HG02884 (cell line): ENCODE data around the gene USP32.

Experiments used
- ATAC-seq: cut with Tn5 transposase; IDR thresholded peaks from one replicate; pipeline ENCODE4 v1.9.1; 2021; ENCODE audit warnings: mild to moderate bottlenecking, moderate library complexity; ENCODE audit not compliant: unreplicated experiment

The USP32 gene

DNA sequence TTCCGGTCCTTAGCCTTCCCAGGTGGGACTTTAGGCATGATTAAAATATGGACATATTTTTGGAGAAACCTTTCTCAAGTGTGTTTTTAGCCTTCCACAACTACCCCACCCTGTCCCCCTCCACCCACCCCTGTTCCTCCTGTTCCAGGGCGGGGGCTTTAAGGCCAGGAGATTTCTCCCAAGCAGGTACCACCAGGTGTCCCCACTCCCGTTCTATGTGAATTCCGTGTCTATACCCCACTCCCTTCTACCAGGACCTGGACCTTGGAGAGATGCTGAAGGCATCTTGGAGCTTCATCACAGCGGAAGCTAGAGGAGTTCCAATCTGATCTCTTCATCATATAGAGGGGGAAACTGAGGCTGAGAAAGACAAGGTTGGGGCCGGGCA lies 232.5 kb downstream of the USP32 start:
- no peak for ATAC-seq

DNA sequence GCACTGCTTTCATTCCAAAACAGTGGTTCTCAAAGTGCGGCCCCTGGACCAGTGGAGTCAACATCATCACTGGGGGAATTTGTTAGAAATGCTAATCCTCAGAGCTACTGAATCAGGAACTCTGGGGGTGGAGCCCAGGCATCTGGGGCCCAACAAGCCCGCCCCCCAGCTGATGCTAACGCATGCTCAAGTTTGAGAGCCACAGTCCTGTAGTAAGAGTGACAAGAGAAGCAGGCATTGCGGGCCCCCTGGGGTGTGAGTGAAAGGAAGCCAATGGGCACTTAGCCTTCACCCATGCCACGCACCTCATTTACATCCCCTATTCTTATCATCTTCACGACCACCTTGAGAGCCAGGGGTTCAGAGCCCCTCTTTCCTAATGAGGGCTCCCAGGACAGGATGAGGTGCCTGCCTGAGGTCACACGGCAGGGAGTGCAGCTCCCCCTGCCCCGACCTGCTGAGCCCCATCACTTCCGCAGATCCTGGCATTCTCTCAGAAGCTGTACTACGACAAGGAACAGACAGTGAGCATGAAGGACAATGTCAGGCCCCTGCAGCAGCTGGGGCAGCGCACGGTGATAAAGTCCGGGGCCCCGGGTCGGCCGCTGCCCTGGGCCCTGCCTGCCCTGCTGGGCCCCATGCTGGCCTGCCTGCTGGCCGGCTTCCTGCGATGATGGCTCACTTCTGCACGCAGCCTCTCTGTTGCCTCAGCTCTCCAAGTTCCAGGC lies 233.0 kb downstream of the USP32 start:
- ATAC-seq: no peak

DNA sequence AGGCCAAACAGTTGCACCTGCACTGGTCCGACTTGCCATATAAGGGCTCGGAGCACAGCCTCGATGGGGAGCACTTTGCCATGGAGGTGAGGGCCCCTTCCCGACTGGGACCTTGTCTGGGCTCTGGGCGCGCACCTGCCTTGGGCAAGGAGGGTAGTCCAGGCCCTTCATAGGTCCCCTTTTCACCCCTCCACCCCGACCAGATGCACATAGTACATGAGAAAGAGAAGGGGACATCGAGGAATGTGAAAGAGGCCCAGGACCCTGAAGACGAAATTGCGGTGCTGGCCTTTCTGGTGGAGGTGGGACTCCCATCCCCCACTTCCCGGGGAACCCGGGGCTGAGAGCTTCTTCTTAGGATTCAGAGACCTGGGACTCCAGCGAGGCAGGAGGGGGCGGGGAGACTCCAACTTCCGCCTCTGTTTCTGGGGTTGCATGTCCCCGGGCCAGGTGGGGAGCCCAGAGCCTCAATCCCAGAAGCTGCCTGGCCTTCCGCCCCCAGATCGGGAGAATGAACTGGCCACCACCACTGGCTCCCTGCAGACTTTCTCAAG lies 234.4 kb downstream of the USP32 start:
- ATAC-seq: no peak

DNA sequence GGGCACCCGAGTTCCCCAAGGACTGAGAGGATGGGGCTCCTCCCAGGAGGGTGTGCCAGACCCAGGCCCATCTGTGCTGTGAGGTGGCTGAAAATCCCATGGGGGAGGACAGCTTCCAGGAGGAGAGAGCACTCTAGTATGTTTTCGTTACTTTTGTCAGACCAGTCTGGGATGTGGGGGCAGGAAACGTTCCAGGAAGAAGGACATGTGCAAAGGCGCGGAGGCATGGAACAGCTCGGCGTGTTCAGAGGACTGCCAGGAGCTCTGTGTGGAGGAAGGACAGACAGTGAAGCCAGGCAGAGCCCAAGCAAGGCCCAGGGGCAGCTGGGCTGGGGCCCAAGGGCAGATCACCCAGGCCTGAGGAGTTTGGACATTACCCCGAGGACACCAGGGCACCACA lies 235.2 kb downstream of the USP32 start:
- no peak for ATAC-seq

DNA sequence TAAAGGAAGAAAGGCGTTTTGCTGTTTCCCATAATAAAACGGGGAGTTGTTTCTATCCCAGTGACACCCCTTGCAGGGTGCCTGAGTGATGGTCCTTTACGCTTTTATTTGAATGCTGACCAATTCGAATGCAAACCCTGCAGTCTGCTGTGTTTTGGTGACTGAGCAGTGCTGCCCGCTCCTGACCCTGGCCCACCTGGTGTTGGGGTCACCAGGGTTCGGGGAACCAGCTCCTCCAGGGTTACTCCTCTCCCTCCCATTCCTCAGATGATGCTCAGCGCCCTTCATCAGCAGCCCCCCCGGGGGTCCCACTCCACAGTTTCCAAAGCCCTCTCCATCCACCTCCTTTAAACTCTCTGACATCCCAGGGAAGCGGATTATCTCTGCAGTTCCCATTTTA lies 236.1 kb downstream of the USP32 start:
- no peak for ATAC-seq

DNA sequence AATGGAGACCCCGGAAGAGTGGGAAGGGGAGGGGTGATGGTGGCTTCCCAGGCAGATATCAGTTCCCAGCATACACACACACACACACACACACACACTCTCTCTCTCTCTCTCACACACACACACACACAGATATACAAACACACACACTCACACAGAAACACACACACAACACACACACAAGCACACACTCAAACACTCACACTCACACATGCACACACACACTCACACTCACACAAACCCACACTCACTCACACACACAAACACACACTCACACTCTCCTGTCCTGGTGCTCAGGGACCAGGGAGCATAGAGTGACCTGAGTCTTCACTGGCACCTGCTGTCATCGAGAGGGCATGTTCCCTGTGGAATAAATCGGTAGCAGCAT lies 236.5 kb downstream of the USP32 start:
- no peak for ATAC-seq

DNA sequence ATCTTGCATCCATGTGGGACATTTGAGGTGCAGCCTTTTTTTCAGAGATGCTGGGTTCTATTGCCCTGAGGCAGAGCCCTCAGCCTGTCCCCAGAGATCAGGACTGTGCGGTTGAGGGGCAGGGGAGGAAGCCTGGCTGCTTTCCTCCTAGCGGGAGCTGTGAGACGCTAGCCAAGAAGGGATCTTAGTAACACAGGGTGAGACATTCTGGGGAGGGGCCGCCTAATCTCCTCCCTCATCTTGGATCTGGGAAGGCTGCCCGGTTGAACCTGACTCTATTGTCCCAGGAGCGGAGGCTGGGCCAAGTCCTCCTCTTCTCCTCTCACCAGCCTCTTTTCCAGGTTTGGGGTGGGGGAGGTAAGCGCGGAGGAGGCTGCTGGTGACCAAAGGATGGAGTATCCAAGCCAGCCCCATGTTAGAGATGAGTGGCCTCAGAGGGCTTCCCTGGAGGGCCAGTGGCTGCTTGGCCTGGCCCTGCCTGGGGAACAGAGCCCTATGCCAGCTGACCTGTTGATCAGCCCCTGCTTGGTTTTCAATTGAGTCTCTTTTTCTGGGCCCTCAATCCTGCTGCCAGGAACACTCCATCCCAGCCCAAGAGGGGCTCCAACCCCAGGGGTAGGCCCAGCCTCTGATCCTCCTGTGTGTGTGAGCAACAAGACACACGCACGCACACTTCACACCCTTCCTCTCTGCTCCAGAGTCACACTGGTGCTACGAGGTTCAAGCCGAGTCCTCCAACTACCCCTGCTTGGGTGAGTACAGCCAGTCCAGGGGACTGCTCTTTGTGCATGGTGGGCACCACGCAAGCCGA lies 237.1 kb downstream of the USP32 start:
- ATAC-seq: no peak

DNA sequence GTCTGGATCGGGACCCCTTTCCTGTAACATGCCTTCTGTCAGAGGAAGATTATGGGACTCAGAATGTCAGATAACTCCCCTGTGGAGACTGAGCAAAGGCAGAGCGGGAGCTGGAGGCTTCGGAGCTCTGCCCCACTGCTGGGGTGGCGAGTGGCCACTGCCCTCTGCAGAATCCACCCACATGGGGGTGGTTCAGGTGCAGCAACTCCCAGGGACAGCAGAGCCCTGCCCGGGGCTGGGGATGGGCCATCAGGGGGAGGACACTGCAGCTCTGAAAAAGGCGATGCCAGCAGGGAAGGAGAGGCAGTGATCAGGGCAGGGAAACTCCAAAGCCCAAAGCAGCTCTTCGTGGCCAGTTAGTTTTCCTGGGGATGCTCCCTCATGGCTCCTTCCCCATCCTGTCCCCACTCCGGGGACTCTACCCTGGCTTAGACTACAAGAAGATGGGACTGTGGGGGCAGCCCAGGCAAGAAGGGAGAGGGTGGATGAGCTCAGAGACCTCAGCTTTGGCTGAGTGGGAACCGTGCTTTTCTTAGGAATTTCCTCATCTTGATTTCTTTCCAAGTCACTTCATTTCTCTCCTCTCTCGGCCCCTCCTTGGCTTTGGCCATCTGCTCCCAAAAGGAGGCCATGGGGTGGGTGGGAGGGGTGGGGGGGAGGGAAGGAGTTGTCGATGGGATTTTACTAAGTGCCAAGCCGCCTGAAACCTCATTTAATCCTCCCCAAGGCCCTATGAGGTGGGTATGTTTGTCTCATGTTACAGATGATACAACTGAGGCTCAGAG lies 238.1 kb downstream of the USP32 start:
- ATAC-seq: no peak

DNA sequence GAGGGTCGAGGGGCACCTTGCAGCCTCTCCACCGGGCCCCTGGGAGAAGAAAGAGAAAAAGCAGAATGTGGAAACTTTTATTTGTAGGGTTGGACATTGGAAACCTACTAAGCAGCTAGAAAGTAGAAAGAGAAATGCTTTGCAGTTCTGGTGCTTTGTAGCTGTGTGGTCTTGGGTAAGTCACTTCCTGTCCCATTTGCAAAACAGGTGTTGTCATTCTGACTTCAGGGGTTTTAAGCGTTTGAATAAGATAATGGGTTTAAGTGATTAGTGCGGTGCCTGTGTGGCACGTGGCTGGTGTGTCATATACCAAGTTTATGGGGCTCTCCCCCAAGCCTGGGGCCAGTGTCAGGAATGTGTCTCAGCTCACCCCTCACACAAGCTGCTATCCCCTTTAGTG lies 240.6 kb downstream of the USP32 start:
- ATAC-seq: no peak

DNA sequence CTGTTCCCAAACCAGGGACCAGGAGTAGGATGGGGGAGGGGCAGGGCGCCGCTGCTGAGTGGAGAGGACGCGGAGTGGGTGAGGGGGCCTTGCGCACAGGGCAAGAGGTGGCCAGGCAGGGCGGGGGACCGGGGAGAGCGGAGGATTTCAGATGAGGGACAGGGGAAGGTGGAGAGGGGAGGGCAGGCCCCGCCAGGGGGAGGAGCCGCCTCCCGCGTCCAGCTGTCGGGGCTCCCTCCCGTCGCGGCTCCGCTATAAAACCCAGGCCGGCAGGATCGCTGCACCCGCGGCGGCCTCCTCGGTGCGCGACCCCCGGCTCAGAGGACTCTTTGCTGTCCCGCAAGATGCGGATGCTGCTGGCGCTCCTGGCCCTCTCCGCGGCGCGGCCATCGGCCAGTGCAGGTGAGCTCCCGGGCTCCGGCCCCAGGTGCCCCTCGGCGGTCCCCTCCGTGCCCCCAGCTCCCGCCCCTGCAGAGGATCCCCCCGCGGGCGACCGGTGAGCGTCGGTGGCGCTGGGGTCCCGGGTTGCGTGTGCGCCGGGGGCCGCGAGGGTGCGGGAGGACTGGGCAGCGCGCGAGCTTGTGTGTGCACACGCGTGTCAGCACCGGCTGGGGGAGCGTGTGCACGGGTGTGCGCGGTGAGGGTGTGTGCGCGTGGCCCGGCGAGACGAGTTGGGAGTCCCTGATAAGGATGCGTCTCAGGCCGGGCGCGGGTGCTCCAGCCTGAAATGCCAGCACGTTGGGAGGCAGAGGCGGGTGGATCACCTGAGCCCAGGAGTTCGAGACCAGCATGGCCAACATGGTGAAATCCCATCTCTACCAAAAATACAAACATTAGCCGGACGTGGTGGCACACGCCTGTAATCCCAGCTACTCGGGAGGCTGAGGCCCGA lies 242.0 kb downstream of the USP32 start, which contains the start of gene CA4:
Gene CA4, plus strand, starts transcription at position 283 of the 892 bp plus-strand sequence. Its CDS starts 62 bp downstream, at position 345.
- ATAC-seq: no peak

DNA sequence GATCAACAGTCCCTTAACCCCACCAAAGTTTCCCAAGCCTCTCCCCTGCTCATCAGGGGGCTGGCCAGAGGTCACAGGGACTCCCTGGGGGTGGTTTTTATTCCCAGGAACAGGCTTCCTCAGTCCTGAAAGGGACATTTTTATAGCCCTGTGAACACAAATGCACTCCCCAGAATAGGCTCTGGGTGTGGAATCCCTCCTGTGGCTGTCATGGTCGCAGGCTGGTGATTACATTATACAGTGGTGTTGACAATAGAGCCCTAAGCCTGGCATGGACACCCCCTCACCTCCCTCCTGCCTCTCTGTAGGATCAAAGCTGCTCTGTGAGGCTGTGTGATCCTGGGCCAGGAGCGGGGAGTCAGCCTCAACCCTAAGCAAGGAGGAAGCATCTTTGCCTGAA lies 243.6 kb downstream of the USP32 start:
- no peak for ATAC-seq

DNA sequence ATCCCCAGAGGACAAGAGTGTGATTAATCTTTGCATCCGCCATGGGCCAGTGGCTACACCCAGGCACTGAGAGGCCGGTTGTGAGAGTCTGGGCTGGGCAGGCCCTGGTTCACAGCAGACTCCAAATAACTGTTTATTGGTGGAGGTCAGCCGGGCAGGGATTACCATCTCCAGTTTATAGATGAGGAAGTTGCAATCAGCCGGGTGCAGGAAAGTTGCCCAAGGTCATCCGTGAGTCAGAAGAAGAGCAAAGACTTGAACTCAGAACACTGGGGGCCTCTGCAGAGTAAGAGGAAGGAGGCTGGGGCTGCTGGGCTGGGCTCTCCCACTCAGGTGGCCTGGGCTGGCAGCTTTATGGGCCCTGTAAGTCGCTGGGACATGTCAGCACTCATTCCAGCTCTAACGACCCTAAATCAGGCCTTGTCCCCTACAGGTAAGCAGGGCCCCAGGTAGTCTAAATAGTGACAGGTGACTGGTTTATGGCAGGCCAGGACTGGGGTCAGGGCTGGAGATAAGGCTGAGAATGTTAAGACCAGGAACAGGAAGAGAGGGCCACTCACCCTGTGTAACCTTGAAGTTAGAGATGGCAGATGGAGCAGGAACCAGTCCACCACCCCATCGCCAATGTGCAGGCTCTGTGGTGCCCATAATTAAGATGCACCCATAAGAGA lies 244.2 kb downstream of the USP32 start:
- no peak for ATAC-seq

DNA sequence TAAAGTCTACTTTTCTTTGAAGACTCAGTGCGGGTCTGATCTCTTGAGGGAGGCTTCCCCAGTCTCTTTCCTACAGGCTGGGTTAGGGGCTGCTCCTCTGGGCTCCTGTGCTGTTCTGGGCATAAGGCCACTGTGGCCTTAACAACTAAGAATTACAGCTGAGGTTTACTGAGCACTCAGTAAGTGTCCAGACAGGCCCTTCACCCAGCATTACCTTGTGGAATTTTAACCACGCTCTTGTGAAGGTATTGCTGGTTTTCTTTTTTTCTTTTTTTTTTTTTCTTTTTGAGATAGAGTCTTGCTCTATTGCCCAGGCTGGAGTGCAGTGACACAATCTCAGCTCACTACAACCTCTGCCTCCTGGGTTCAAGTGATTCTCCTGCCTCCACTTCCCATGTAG lies 245.7 kb downstream of the USP32 start:
- ATAC-seq: no peak

DNA sequence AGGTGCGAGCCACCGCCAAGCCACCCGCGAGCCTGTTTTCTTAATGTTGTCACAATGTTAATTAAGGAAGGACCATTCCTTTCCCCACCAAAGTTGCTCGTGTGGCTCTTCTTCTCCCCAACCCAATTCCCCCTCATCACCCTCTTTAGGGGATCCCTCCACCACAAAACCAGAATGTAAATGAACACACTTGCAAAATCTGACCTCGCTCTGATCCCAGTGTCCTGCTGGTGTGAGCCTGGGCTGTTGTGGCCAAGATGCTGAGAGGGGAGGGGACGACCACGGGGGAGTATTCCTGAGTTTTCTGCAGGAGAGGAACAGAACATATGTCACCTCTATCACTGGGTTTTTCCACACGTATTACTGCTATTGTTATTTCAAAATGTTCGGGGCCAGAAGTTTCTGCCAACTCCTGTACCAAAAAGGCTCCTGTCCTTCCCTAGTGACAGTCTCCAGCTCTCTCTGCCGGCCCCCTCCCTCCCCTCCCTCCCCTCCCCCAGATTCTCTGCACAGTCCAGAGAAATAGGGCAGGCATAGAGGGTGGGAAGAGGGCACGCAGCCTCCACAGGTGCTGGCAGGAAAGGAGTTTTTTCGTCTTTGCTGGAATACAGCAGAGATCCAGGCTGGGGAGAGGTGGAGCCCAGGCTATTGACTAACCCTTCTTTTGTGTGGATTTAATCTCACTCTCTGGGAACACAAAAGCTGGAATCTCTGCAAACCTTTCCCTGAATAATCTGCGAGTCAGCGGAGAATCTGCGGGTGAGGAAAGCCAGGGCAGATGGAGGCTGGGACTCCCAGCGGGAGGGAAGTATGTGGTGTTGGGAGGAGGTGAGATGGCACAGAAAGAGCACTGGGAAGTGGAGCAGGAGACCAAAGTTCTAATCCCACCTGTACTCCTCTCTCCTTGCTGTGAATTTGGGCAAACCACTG lies 246.7 kb downstream of the USP32 start:
- no peak for ATAC-seq

DNA sequence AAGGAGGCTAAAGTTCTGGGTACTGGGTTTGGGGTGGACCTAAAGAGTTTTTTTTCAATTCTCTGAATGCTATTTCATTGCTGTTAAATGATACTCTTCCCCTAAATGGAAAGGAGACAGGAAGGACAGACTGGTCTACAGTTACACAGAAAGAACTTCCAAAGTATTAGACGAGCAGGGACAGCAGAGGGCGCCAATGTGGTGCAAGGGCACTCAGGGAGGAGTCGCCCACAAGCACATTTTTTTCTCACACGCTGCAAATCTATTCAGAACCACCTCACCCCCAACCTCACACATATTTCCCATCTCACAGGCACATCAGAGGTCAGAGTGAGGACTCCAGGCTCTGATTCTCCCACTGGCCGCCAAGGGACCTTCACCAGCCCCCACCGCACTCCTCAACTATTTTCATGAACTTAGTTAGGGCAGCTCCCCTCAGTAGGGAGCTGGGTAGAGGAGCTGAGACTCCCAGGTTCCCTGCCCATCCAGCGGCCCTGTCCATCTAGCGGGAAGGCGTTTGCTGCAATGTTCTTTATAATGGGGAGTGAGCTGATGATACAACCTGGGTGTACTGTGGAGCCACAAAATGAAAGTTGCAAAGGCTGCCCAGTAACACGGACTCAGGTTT lies 248.9 kb downstream of the USP32 start:
- ATAC-seq: no peak

DNA sequence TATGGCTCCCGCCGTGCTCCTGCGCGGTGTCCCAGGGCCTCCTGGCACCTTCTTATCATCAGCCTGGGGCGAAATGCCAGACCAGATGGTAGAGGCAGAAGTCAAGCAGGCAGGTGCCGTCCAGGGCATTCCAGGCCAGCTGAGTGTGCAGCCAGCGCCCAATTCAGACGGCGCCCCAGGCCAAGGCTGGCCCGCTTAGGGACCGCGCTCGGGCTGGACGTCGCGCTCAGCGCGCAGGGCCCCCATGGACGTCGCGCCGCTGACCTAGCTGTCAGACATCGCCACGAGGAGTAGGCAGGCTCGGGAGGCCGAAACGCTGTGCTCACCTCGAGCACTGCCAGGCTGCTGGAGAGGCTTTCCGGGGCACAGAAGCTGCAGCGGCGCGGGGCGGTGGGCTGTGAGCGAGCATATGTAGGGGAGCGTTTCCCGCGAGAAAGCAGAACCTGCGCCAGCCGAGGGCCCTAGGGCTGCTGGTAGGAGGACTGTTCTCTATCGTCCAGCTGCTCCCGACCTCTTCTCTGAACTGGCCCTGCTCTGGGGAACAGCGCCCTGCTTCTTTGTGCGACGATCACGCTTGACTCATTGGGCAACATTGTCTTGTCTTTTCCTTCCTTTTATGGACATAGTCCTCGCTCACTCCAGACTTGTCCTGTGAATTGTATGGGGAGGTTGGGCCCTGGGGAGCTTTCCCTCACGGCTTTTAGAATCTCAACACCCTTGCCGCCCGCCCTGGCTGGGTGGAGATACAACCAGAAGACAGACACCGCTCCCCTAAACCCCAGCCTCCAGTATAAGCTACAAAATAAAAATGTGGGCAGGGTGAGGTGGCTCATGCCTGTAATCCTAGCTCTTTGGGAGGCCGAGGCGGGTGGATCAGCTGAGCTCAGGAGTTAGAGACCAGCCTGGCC lies 250.6 kb downstream of the USP32 start:
- ATAC-seq: no peak
